SK-N-SH (cell line): Measurements from ENCODE around the gene PICK1.

Experiments
- EP300 ChIP-seq, 2 experiments: IDR thresholded peaks; 2 replicates each; pipeline versions ENCODE4 v1.4.0 to v1.6.1; 2012; ENCODE audit warnings: borderline replicate concordance in 1 of 2, low read depth in 1 of 2, low read length in 1 of 2
- GATA2 ChIP-seq: sonication (generic); formaldehyde crosslinking; IDR thresholded peaks from 2 replicates; pipeline ENCODE4 v1.5.0; 2020; ENCODE audit warnings: mild to moderate bottlenecking, missing genetic modification reagents
- NFIC ChIP-seq: IDR thresholded peaks from 2 replicates; pipeline ENCODE4 v1.4.0; 2012; ENCODE audit warnings: borderline replicate concordance
- RXRA ChIP-seq: IDR thresholded peaks from 2 replicates; pipeline ENCODE4 v1.4.0; 2012; ENCODE audit warnings: low read depth, mild to moderate bottlenecking, borderline replicate concordance
- YY1 ChIP-seq: IDR thresholded peaks from 2 replicates; pipeline ENCODE4 v1.4.0; 2012; ENCODE audit warnings: low read depth, mild to moderate bottlenecking
- ZBTB33 ChIP-seq: IDR thresholded peaks from 2 replicates; pipeline ENCODE4 v1.4.0; 2012; ENCODE audit warnings: low read depth, borderline replicate concordance
- TF ChIP-seq, protein P1 (sequence below): fragments of 200-600 bp; sonication (generic); IDR thresholded peaks from 2 replicates; pipeline ENCODE4 v1.6.1; 2017; ENCODE audit warnings: antibody characterized with exemption, mild to moderate bottlenecking, moderate library complexity
- TF ChIP-seq, protein P2 (sequence below): IDR thresholded peaks from 2 replicates; pipeline ENCODE4 v1.6.1; 2012; ENCODE audit warnings: mild to moderate bottlenecking, low read depth, low read length, moderate library complexity
- TF ChIP-seq, protein P3 (sequence below): fragments of 150-350 bp; IDR thresholded peaks from 2 replicates; pipeline ENCODE4 v1.6.1; 2017; ENCODE audit warnings: antibody characterized with exemption, low read length, low read depth, borderline replicate concordance
- TF ChIP-seq, protein P4 (sequence below): IDR thresholded peaks from 2 replicates; pipeline ENCODE4 v1.4.0; 2012; ENCODE audit warnings: low read depth, borderline replicate concordance

GRCh38 chr22:38081941-38082828, 25.0 kb downstream of the PICK1 start:
- TF ChIP-seq, protein P1, sequence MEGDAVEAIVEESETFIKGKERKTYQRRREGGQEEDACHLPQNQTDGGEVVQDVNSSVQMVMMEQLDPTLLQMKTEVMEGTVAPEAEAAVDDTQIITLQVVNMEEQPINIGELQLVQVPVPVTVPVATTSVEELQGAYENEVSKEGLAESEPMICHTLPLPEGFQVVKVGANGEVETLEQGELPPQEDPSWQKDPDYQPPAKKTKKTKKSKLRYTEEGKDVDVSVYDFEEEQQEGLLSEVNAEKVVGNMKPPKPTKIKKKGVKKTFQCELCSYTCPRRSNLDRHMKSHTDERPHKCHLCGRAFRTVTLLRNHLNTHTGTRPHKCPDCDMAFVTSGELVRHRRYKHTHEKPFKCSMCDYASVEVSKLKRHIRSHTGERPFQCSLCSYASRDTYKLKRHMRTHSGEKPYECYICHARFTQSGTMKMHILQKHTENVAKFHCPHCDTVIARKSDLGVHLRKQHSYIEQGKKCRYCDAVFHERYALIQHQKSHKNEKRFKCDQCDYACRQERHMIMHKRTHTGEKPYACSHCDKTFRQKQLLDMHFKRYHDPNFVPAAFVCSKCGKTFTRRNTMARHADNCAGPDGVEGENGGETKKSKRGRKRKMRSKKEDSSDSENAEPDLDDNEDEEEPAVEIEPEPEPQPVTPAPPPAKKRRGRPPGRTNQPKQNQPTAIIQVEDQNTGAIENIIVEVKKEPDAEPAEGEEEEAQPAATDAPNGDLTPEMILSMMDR = no peak
- TF ChIP-seq EP300 (IDR thresholded peaks at IDR 0.05; ENCODE audit: borderline replicate concordance in 1 of 2, low read depth in 1 of 2, low read length in 1 of 2) (no peak), YY1 (no peak), ZBTB33 (no peak), GATA2 (CRISPR knock-in tag) (no peak), NFIC (no peak), RXRA (no peak)
- TF ChIP-seq, protein P2, sequence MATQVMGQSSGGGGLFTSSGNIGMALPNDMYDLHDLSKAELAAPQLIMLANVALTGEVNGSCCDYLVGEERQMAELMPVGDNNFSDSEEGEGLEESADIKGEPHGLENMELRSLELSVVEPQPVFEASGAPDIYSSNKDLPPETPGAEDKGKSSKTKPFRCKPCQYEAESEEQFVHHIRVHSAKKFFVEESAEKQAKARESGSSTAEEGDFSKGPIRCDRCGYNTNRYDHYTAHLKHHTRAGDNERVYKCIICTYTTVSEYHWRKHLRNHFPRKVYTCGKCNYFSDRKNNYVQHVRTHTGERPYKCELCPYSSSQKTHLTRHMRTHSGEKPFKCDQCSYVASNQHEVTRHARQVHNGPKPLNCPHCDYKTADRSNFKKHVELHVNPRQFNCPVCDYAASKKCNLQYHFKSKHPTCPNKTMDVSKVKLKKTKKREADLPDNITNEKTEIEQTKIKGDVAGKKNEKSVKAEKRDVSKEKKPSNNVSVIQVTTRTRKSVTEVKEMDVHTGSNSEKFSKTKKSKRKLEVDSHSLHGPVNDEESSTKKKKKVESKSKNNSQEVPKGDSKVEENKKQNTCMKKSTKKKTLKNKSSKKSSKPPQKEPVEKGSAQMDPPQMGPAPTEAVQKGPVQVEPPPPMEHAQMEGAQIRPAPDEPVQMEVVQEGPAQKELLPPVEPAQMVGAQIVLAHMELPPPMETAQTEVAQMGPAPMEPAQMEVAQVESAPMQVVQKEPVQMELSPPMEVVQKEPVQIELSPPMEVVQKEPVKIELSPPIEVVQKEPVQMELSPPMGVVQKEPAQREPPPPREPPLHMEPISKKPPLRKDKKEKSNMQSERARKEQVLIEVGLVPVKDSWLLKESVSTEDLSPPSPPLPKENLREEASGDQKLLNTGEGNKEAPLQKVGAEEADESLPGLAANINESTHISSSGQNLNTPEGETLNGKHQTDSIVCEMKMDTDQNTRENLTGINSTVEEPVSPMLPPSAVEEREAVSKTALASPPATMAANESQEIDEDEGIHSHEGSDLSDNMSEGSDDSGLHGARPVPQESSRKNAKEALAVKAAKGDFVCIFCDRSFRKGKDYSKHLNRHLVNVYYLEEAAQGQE = no peak
- TF ChIP-seq, protein P3, sequence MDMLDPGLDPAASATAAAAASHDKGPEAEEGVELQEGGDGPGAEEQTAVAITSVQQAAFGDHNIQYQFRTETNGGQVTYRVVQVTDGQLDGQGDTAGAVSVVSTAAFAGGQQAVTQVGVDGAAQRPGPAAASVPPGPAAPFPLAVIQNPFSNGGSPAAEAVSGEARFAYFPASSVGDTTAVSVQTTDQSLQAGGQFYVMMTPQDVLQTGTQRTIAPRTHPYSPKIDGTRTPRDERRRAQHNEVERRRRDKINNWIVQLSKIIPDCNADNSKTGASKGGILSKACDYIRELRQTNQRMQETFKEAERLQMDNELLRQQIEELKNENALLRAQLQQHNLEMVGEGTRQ = no peak
- TF ChIP-seq, protein P4, sequence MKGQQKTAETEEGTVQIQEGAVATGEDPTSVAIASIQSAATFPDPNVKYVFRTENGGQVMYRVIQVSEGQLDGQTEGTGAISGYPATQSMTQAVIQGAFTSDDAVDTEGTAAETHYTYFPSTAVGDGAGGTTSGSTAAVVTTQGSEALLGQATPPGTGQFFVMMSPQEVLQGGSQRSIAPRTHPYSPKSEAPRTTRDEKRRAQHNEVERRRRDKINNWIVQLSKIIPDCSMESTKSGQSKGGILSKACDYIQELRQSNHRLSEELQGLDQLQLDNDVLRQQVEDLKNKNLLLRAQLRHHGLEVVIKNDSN = no peak
